Vagina (tissue), 2 donors: ENCODE measurements around the gene MYRIP. TPM values are rescaled to one million over a fixed set of nuclear protein-coding genes. Genes with fewer than 3 reads are reported as not detected.

Source experiments
- DNase-seq, 2 donors: peaks; one replicate each; pipeline ENCODE4 v3.0.0-alpha.2; 2017; ENCODE audit errors: extremely low spot score in 2 of 2
- H3K27ac ChIP-seq: fragments of 200-600 bp; sonication (generic); one replicate; pipeline ENCODE4 v1.5.1; 2019
- H3K27me3 ChIP-seq: fragments of 200-600 bp; sonication (generic); one replicate; pipeline ENCODE4 v1.5.1; 2019
- H3K36me3 ChIP-seq, 2 donors: fragments of 200-600 bp; sonication (generic); one replicate each; pipeline ENCODE4 v1.5.1; 2017 to 2019
- H3K4me1 ChIP-seq: fragments of 200-600 bp; sonication (generic); one replicate; pipeline ENCODE4 v1.5.1; 2019
- H3K4me3 ChIP-seq, 2 donors: fragments of 200-600 bp; sonication (generic); 1 replicate in 1 of 2; 2 replicates in 1 of 2; pipeline ENCODE4 v1.5.1; 2016 to 2019
- H3K9me3 ChIP-seq: fragments of 200-600 bp; sonication (generic); one replicate; pipeline ENCODE4 v1.5.1; 2019
- CTCF ChIP-seq, 3 experiments: fragments of 450-650 bp in 2 of 3; fragments of 200-600 bp in 1 of 3; sonication (generic) in 1 of 3; IDR thresholded peaks; one replicate each; pipeline ENCODE4 v1.5.1; 2017 to 2019; ENCODE audit warnings: antibody characterized with exemption in 3 of 3, mild to moderate bottlenecking in 2 of 3, moderate library complexity in 2 of 3
- POLR2A ChIP-seq, 2 donors: fragments of 450-650 bp; IDR thresholded peaks; one replicate each; pipeline ENCODE4 v1.6.1; 2017; ENCODE audit warnings: antibody characterized with exemption in 2 of 2, mild to moderate bottlenecking in 2 of 2, moderate library complexity in 2 of 2
- POLR2AphosphoS5 ChIP-seq, 2 donors: sonication (generic); formaldehyde crosslinking; IDR thresholded peaks; one replicate each; pipeline ENCODE4 v1.9.0; 2017; ENCODE audit warnings: antibody characterized with exemption in 2 of 2, mild to moderate bottlenecking in 2 of 2, low read depth in 1 of 2; ENCODE audit not compliant: insufficient read depth in 1 of 2
- intact Hi-C: fragments of 100-400 bp; cut with DNase I; formaldehyde crosslinking; loops from one replicate; pipeline ENCODE4 v1.15.1; 2023
- total RNA-seq: library from RNA; depleted of rRNA; stranded (reverse); fragments of >200 nt; gene quantifications from one replicate; pipeline ENCODE4 v1.2.3, GENCODE V29; 2016

Gene MYRIP
- total RNA-seq, 1 donor from 2014 or later, result 7.4 TPM

GRCh38 chr3:39911465-39912309, 102.3 kb downstream of the MYRIP start:
- no peaks in the 10 kb centered on the region for H3K27me3 ChIP-seq
- no peak overlapping the region for H3K27ac ChIP-seq

GRCh38 chr3:39915027-39915426, 105.6 kb downstream of the MYRIP start:
- Histone ChIP-seq H3K9me3 (no peaks in the 10 kb centered on the region), H3K27ac (no peak overlapping the region), H3K4me1 (peaks cover 11% of the 10 kb centered on the region), H3K27me3 (no peaks in the 10 kb centered on the region), H3K36me3 (no peaks in the 10 kb centered on the region), H3K4me3 (no peak overlapping the region)
- intact Hi-C loops, result no loop called here
- no peak for DNase-seq
- TF ChIP-seq POLR2AphosphoS5 (IDR thresholded peaks at IDR 0.05; ENCODE audit: insufficient read depth in 1 of 2, low read depth in 1 of 2) (no peak), POLR2A (IDR thresholded peaks at IDR 0.05) (no peak), CTCF (IDR thresholded peaks at IDR 0.05) (no peak)

More at GRCh38 chr3:39911465-39912309, 102.3 kb downstream of the MYRIP start:
- TF ChIP-seq POLR2A (IDR thresholded peaks at IDR 0.05) (no peak), CTCF (IDR thresholded peaks at IDR 0.05) (no peak), POLR2AphosphoS5 (IDR thresholded peaks at IDR 0.05; ENCODE audit: insufficient read depth in 1 of 2, low read depth in 1 of 2) (peak in 1 of 2 donors; percentile 47)
- no peaks in the 10 kb centered on the region for H3K36me3 ChIP-seq
- intact Hi-C loops, result no loop called here
- H3K9me3 ChIP-seq, result no peaks in the 10 kb centered on the region
- H3K4me3 ChIP-seq, result no peak overlapping the region
- DNase-seq, result no peak
- H3K4me1 ChIP-seq, result peaks cover 11% of the 10 kb centered on the region

GRCh38 chr3:39917065-39917773, 107.8 kb downstream of the MYRIP start:
- Histone ChIP-seq H3K4me1 (no peaks in the 10 kb centered on the region), H3K27ac (no peak overlapping the region), H3K9me3 (no peaks in the 10 kb centered on the region), H3K27me3 (no peaks in the 10 kb centered on the region), H3K36me3 (no peaks in the 10 kb centered on the region), H3K4me3 (no peak overlapping the region)
- TF ChIP-seq POLR2AphosphoS5 (IDR thresholded peaks at IDR 0.05; ENCODE audit: insufficient read depth in 1 of 2, low read depth in 1 of 2) (no peak), CTCF (IDR thresholded peaks at IDR 0.05) (no peak), POLR2A (IDR thresholded peaks at IDR 0.05) (no peak)
- DNase-seq, result no peak
- intact Hi-C loops, result no loop called here

- Histone ChIP-seq H3K36me3 (no peaks in the 10 kb centered on the region), H3K27ac (no peak overlapping the region), H3K9me3 (no peaks in the 10 kb centered on the region), H3K4me1 (no peaks in the 10 kb centered on the region), H3K27me3 (no peaks in the 10 kb centered on the region), H3K4me3 (no peak overlapping the region)
- TF ChIP-seq POLR2AphosphoS5 (IDR thresholded peaks at IDR 0.05; ENCODE audit: insufficient read depth in 1 of 2, low read depth in 1 of 2), result no peak
- no peak for TF ChIP-seq CTCF (IDR thresholded peaks at IDR 0.05)
- no peak for TF ChIP-seq POLR2A (IDR thresholded peaks at IDR 0.05)
- intact Hi-C loops, result no loop called here
- DNase-seq, result no peak
These were observed 109.9 kb downstream of the MYRIP start for GRCh38 chr3:39919281-39919680.
